ACHN (cell line): ENCODE data around the gene SPCS3.
"Not testable (repeated sequence)": the region's sequence is repeated elsewhere in the genome, so short reads cannot be mapped to it uniquely, and the experiment has no call there.

Source experiments
- DNase-seq: peaks from one replicate; pipeline ENCODE4 v3.0.0-alpha.2; 2015
- in situ Hi-C: cut with HindIII; loops from 2 replicates; pipeline ENCODE4 v1.10.0; 2017; ENCODE audit warnings: low sequenced_read_pairs, low pct_ligation_motif_present, low pct_unique_long_range_greater_than_20kb

SPCS3 gene

GRCh38 chr4:176319704-176320339 is at the start of gene SPCS3:
SPCS3 (plus strand) TSS chr4:176319966; CDS start chr4:176320077, 111 bp downstream.
- in situ Hi-C loops, result no loop called here
- peak; percentile 95 for DNase-seq

- peak; percentile 98 for DNase-seq
- in situ Hi-C loops, result no loop called here
These were observed 49.1 kb upstream of the SPCS3 start for GRCh38 chr4:176270669-176271068.

- peak; percentile 21 for DNase-seq
- in situ Hi-C loops, result no loop called here
These were observed 48.0 kb upstream of the SPCS3 start for GRCh38 chr4:176271749-176272148.

- in situ Hi-C loops, result no loop called here
- no peak for DNase-seq
These were observed 47.0 kb upstream of the SPCS3 start for GRCh38 chr4:176272799-176273198.

GRCh38 chr4:176273736-176274135 is 46.0 kb upstream of the SPCS3 start:
- in situ Hi-C loops, result no loop called here
- DNase-seq, result no peak

- in situ Hi-C loops, result no loop called here
- no peak for DNase-seq
These were observed 45.3 kb upstream of the SPCS3 start for GRCh38 chr4:176274441-176274840.

GRCh38 chr4:176276710-176277109 is 43.1 kb upstream of the SPCS3 start:
- in situ Hi-C loops, result no loop called here
- no peak for DNase-seq

GRCh38 chr4:176277162-176277904 is 42.4 kb upstream of the SPCS3 start:
- in situ Hi-C loops, result no loop called here
- peak; percentile 75 for DNase-seq

GRCh38 chr4:176279560-176279959 is 40.2 kb upstream of the SPCS3 start:
- DNase-seq, in situ Hi-C loops: not testable (repeated sequence)

- in situ Hi-C loops, result no loop called here
- no peak for DNase-seq
These were observed 33.0 kb upstream of the SPCS3 start for GRCh38 chr4:176286728-176287127.

- in situ Hi-C loops, result no loop called here
- no peak for DNase-seq
These were observed 32.2 kb upstream of the SPCS3 start for GRCh38 chr4:176287546-176287945.

GRCh38 chr4:176288020-176288419 is 31.7 kb upstream of the SPCS3 start:
- in situ Hi-C loops, result no loop called here
- DNase-seq, result no peak

- in situ Hi-C loops, result no loop called here
- DNase-seq, result no peak
These were observed 30.2 kb upstream of the SPCS3 start for GRCh38 chr4:176289561-176289960.

- DNase-seq, result no peak
- in situ Hi-C loops, result no loop called here
These were observed 29.2 kb upstream of the SPCS3 start for GRCh38 chr4:176290520-176290919.

- DNase-seq, result no peak
- in situ Hi-C loops, result no loop called here
These were observed 28.0 kb upstream of the SPCS3 start for GRCh38 chr4:176291748-176292147.

GRCh38 chr4:176292920-176293319 is 26.8 kb upstream of the SPCS3 start:
- in situ Hi-C loops, result no loop called here

GRCh38 chr4:176293660-176294059 is 26.1 kb upstream of the SPCS3 start:
- DNase-seq, result no peak
- in situ Hi-C loops, result no loop called here

More at GRCh38 chr4:176292920-176293319, 26.8 kb upstream of the SPCS3 start:
- DNase-seq, result no peak

- in situ Hi-C loops, result not testable (repeated sequence)
These were observed 23.9 kb upstream of the SPCS3 start for GRCh38 chr4:176295907-176296306.

GRCh38 chr4:176298664-176299063 is 21.1 kb upstream of the SPCS3 start:
- in situ Hi-C loops, result no loop called here
- no peak for DNase-seq

More at GRCh38 chr4:176295907-176296306, 23.9 kb upstream of the SPCS3 start:
- DNase-seq, result not testable (repeated sequence)

GRCh38 chr4:176300036-176300435 is 19.7 kb upstream of the SPCS3 start:
- DNase-seq, result no peak
- in situ Hi-C loops, result no loop called here
